Activated T-cell treated with anti-CD3 and anti-CD28 coated beads, Interleukin-2, amount 50 U/mL, for 4 hours (primary cell): ENCODE results near the gene NOP14. TPM values are rescaled to one million over a fixed set of nuclear protein-coding genes. Genes with fewer than 3 reads are reported as not detected.
"Not testable (repeated sequence)": the region's sequence is repeated elsewhere in the genome, so short reads cannot be mapped to it uniquely, and the experiment has no call there.

Experiments used
- ATAC-seq, 2 donors: fragments of 200-7000 bp; cut with Tn5 transposase; one replicate each; pipeline ENCODE4 v1.10.0; 2021
- DNase-seq: peaks from one replicate; pipeline ENCODE4 v3.0.0-alpha.2; 2020
- H3K27me3 Mint-ChIP-seq: one replicate; pipeline ENCODE4 v1.8.0; 2021; ENCODE audit warnings: low read depth, mixed read lengths
- H3K36me3 Mint-ChIP-seq: one replicate; pipeline ENCODE4 v1.8.0; 2022; ENCODE audit warnings: mixed read lengths; ENCODE audit not compliant: insufficient read depth
- H3K4me1 Mint-ChIP-seq: one replicate; pipeline ENCODE4 v1.8.0; 2021; ENCODE audit warnings: low read depth, mixed read lengths
- H3K4me3 Mint-ChIP-seq: one replicate; pipeline ENCODE4 v1.8.0; 2021; ENCODE audit warnings: mild to moderate bottlenecking, moderate library complexity, mixed read lengths
- H3K9me3 Mint-ChIP-seq: one replicate; pipeline ENCODE4 v1.8.0; 2021; ENCODE audit warnings: mixed read lengths
- total RNA-seq, 3 donors: library from RNA; stranded (reverse); gene quantifications; one replicate each; pipeline ENCODE4 v1.2.1, GENCODE V29; 2021

The NOP14 gene
- total RNA-seq: 100 to 1,000 TPM; 165 to 187 (median 179) TPM

GRCh38 chr4:2963175-2963965 lies at the start of gene NOP14, which contains the start of gene GRK4:
Gene NOP14, minus strand, starts transcription at chr4:2963406. Its CDS starts 87 bp downstream, at chr4:2963319.
Gene GRK4, plus strand, starts transcription at chr4:2963571. Its CDS starts 500 bp downstream, at chr4:2964071.
- Mint-ChIP-seq H3K4me3 (peak within 1 kb of the TSS; percentile 90), H3K36me3 (peaks cover 17% of the 10 kb centered on the region), H3K9me3 (no peaks in the 10 kb centered on the region), H3K27me3 (no peaks in the 10 kb centered on the region), H3K4me1 (peaks cover 32% of the 10 kb centered on the region)
- DNase-seq: peak; percentile 96
- ATAC-seq: peak; percentile 89

GRCh38 chr4:3011456-3012220 lies 48.4 kb upstream of the NOP14 start:
- no peak for ATAC-seq
- Mint-ChIP-seq H3K4me3 (no peak overlapping the region), H3K4me1 (peaks cover 7% of the 10 kb centered on the region), H3K9me3 (no peaks in the 10 kb centered on the region), H3K27me3 (peaks cover 23% of the 10 kb centered on the region), H3K36me3 (no peaks in the 10 kb centered on the region)
- no peak for DNase-seq

GRCh38 chr4:3010998-3011397 lies 47.8 kb upstream of the NOP14 start:
- Mint-ChIP-seq H3K36me3 (no peaks in the 10 kb centered on the region), H3K9me3 (no peaks in the 10 kb centered on the region), H3K4me1 (peaks cover 7% of the 10 kb centered on the region), H3K4me3 (no peak overlapping the region), H3K27me3 (peaks cover 26% of the 10 kb centered on the region)
- DNase-seq (no peak), ATAC-seq (no peak)

GRCh38 chr4:3010577-3010976 lies 47.4 kb upstream of the NOP14 start:
- ATAC-seq (no peak), DNase-seq (no peak)
- H3K4me3 Mint-ChIP-seq: no peak overlapping the region
- no peaks in the 10 kb centered on the region for H3K9me3 Mint-ChIP-seq
- H3K27me3 Mint-ChIP-seq: peaks cover 26% of the 10 kb centered on the region
- peaks cover 7% of the 10 kb centered on the region for H3K4me1 Mint-ChIP-seq
- no peaks in the 10 kb centered on the region for H3K36me3 Mint-ChIP-seq

- Mint-ChIP-seq H3K4me3 (no peak overlapping the region), H3K27me3 (peaks cover 23% of the 10 kb centered on the region), H3K36me3 (no peaks in the 10 kb centered on the region), H3K4me1 (peaks cover 7% of the 10 kb centered on the region), H3K9me3 (no peaks in the 10 kb centered on the region)
- ATAC-seq (peak in 1 of 2 donors; percentile 32), DNase-seq (no peak)
These were observed 46.2 kb upstream of the NOP14 start for GRCh38 chr4:3009422-3009821.

- DNase-seq (no peak), ATAC-seq (no peak)
- Mint-ChIP-seq H3K9me3 (no peaks in the 10 kb centered on the region), H3K36me3 (no peaks in the 10 kb centered on the region), H3K27me3 (peaks cover 17% of the 10 kb centered on the region), H3K4me1 (peaks cover 2% of the 10 kb centered on the region), H3K4me3 (no peak overlapping the region)
These were observed 44.5 kb upstream of the NOP14 start for GRCh38 chr4:3007724-3008123.

GRCh38 chr4:2996415-2996814 lies 33.2 kb upstream of the NOP14 start:
- H3K9me3 Mint-ChIP-seq: no peaks in the 10 kb centered on the region
- no peak for ATAC-seq
- no peaks in the 10 kb centered on the region for H3K36me3 Mint-ChIP-seq
- DNase-seq: no peak
- H3K4me1 Mint-ChIP-seq: no peaks in the 10 kb centered on the region
- no peak overlapping the region for H3K4me3 Mint-ChIP-seq
- no peaks in the 10 kb centered on the region for H3K27me3 Mint-ChIP-seq

- no peak overlapping the region for H3K4me3 Mint-ChIP-seq
- peaks cover 2% of the 10 kb centered on the region for H3K27me3 Mint-ChIP-seq
- no peaks in the 10 kb centered on the region for H3K36me3 Mint-ChIP-seq
- H3K4me1 Mint-ChIP-seq: no peaks in the 10 kb centered on the region
- ATAC-seq: no peak
- DNase-seq: no peak
- no peaks in the 10 kb centered on the region for H3K9me3 Mint-ChIP-seq
These were observed 32.5 kb upstream of the NOP14 start for GRCh38 chr4:2995546-2996265.

- ATAC-seq (no peak), DNase-seq (no peak)
- H3K27me3 Mint-ChIP-seq: peaks cover 2% of the 10 kb centered on the region
- H3K36me3 Mint-ChIP-seq: no peaks in the 10 kb centered on the region
- H3K4me3 Mint-ChIP-seq: no peak overlapping the region
- no peaks in the 10 kb centered on the region for H3K4me1 Mint-ChIP-seq
- no peaks in the 10 kb centered on the region for H3K9me3 Mint-ChIP-seq
These were observed 31.7 kb upstream of the NOP14 start for GRCh38 chr4:2994917-2995316.

GRCh38 chr4:2991243-2991642 lies 28.0 kb upstream of the NOP14 start:
- peaks cover 3% of the 10 kb centered on the region for H3K27me3 Mint-ChIP-seq
- no peaks in the 10 kb centered on the region for H3K4me1 Mint-ChIP-seq
- DNase-seq: no peak
- H3K36me3 Mint-ChIP-seq: no peaks in the 10 kb centered on the region
- no peaks in the 10 kb centered on the region for H3K9me3 Mint-ChIP-seq
- no peak overlapping the region for H3K4me3 Mint-ChIP-seq
- ATAC-seq: no peak

- not testable (repeated sequence) for H3K4me1 Mint-ChIP-seq, H3K9me3 Mint-ChIP-seq
These were observed 20.5 kb upstream of the NOP14 start for GRCh38 chr4:2983715-2984114.

GRCh38 chr4:2982012-2982411 lies 18.8 kb upstream of the NOP14 start:
- ATAC-seq: no peak
- peaks cover 2% of the 10 kb centered on the region for H3K27me3 Mint-ChIP-seq
- no peak for DNase-seq
- no peaks in the 10 kb centered on the region for H3K36me3 Mint-ChIP-seq
- peaks cover 4% of the 10 kb centered on the region for H3K9me3 Mint-ChIP-seq
- H3K4me3 Mint-ChIP-seq: no peak overlapping the region
- no peaks in the 10 kb centered on the region for H3K4me1 Mint-ChIP-seq

More at GRCh38 chr4:2983715-2984114, 20.5 kb upstream of the NOP14 start:
- not testable (repeated sequence) for ATAC-seq, DNase-seq, H3K4me3 Mint-ChIP-seq, H3K27me3 Mint-ChIP-seq, H3K36me3 Mint-ChIP-seq

- ATAC-seq (no peak), DNase-seq (no peak)
- Mint-ChIP-seq H3K27me3 (peaks cover 2% of the 10 kb centered on the region), H3K9me3 (peaks cover 4% of the 10 kb centered on the region), H3K4me1 (no peaks in the 10 kb centered on the region), H3K4me3 (no peak overlapping the region), H3K36me3 (no peaks in the 10 kb centered on the region)
These were observed 18.1 kb upstream of the NOP14 start for GRCh38 chr4:2981256-2981819.
